HCT116 (cell line): Measurements from ENCODE around the gene TRPV2. TPM values are rescaled to one million over a fixed set of nuclear protein-coding genes. Genes with fewer than 3 reads are reported as not detected.
A peak's percentile ranks its signal among the peaks of the same experiment; 100 is the strongest.

ENCODE experiments used
- ATAC-seq: fragments of 200-7000 bp; cut with Tn5 transposase; 2 replicates; pipeline ENCODE4 v1.9.1; 2020; ENCODE audit warnings: mild to moderate bottlenecking, moderate library complexity
- BruUV-seq: library from RNA; stranded (reverse); fragments of 400-500 nt; replicated peaks from 2 replicates; lab custom pipeline; 2021; lab: Mats Ljungman, UMichigan
- CTCF ChIA-PET: fragments of 300-600 bp; sonication (Branson Sonifier 250); formaldehyde crosslinking; loops from one replicate; lab custom pipeline; 2021; ENCODE audit warnings: antibody characterized with exemption; lab: Charles Lee
- POLR2A ChIA-PET: fragments of 300-600, 350-600 bp; sonication (Branson Sonifier 250); formaldehyde crosslinking; loops from one replicate; lab custom pipeline; 2021; ENCODE audit warnings: antibody characterized with exemption; lab: Charles Lee
- RAD21 ChIA-PET, 2 experiments: fragments of 300-600 bp; sonication (Branson Sonifier 250); formaldehyde crosslinking; loops; one replicate each; lab custom pipeline; 2023; ENCODE audit warnings: low total read pairs in 2 of 2; ENCODE audit not compliant: uncharacterized antibody in 2 of 2, unreplicated experiment in 2 of 2, low non-redundant PET in 1 of 2; lab: Charles Lee
- DNase-seq: peaks from one replicate; pipeline ENCODE4 v3.0.0-alpha.2; 2010; ENCODE audit warnings: low read depth, low spot score
- H2AFZ ChIP-seq: fragments of 200-600 bp; shearing (Covaris generic), sonication (generic); 2 replicates; pipeline ENCODE4 v1.6.1; 2017; ENCODE audit warnings: low read depth, mixed run types, mixed read lengths, antibody characterized with exemption, low read length; ENCODE audit not compliant: poor library complexity, severe bottlenecking
- H3K27ac ChIP-seq: 2 replicates; pipeline ENCODE4 v1.5.1; 2012; ENCODE audit warnings: low read depth, low read length
- H3K27me3 ChIP-seq: fragments of 200-600 bp; sonication (generic); 2 replicates; pipeline ENCODE4 v1.6.1; 2016; ENCODE audit warnings: mixed run types, low read length, mixed read lengths; ENCODE audit not compliant: insufficient read depth
- H3K36me3 ChIP-seq, 2 experiments: fragments of 200-500 bp in 1 of 2; fragments of 200-600 bp in 1 of 2; sonication (Bioruptor generic) in 1 of 2; sonication (generic) in 1 of 2; 2 replicates each; pipeline versions ENCODE4 v1.5.1 to v1.6.1; 2014 to 2016; ENCODE audit warnings: low read length in 2 of 2, inconsistent platforms in 1 of 2, mixed read lengths in 1 of 2, mixed run types in 1 of 2; ENCODE audit not compliant: insufficient read depth in 2 of 2, control insufficient read depth in 1 of 2
- H3K4me1 ChIP-seq, 2 experiments: fragments of 200-600 bp in 1 of 2; sonication (generic) in 1 of 2; 2 replicates each; pipeline versions ENCODE4 v1.5.1 to v1.6.1; 2012 to 2017; ENCODE audit warnings: low read length in 2 of 2, inconsistent platforms in 1 of 2, mild to moderate bottlenecking in 1 of 2, mixed read lengths in 1 of 2, mixed run types in 1 of 2, moderate library complexity in 1 of 2; ENCODE audit not compliant: insufficient read depth in 2 of 2, control insufficient read depth in 1 of 2
- H3K4me2 ChIP-seq: fragments of 200-600 bp; sonication (generic); 2 replicates; pipeline ENCODE4 v1.6.1; 2017; ENCODE audit warnings: mixed run types, low read length, mixed read lengths
- H3K4me3 ChIP-seq, 2 experiments: fragments of 200-600 bp in 1 of 2; sonication (generic) in 1 of 2; replicated peaks in 1 of 2; 2 replicates each; pipeline ENCODE4 v1.5.1; 2011 to 2016; ENCODE audit warnings: low read length in 2 of 2, control low read depth in 1 of 2, low read depth in 1 of 2, mild to moderate bottlenecking in 1 of 2, mixed read lengths in 1 of 2, mixed run types in 1 of 2
- H3K79me2 ChIP-seq: fragments of 200-600 bp; sonication (generic); 2 replicates; pipeline ENCODE4 v1.6.1; 2017; ENCODE audit warnings: mild to moderate bottlenecking, mixed run types, low read length, moderate library complexity, mixed read lengths; ENCODE audit not compliant: insufficient read depth
- H3K9ac ChIP-seq: fragments of 200-600 bp; sonication (generic); 2 replicates; pipeline ENCODE4 v1.6.1; 2016; ENCODE audit warnings: low read length, mixed read lengths
- H3K9me2 ChIP-seq: fragments of 200-600 bp; sonication (generic), shearing (Covaris generic); 2 replicates; pipeline ENCODE4 v1.6.1; 2017; ENCODE audit warnings: mixed run types, mild to moderate bottlenecking, moderate library complexity; ENCODE audit not compliant: insufficient read depth
- H3K9me3 ChIP-seq, 2 experiments: fragments of 200-500 bp in 1 of 2; fragments of 200-600 bp in 1 of 2; sonication (Bioruptor generic) in 1 of 2; sonication (generic) in 1 of 2; 2 replicates each; pipeline ENCODE4 v1.6.1; 2014 to 2017; ENCODE audit warnings: low read length in 2 of 2, mixed read lengths in 2 of 2, inconsistent platforms in 1 of 2, low read depth in 1 of 2, mild to moderate bottlenecking in 1 of 2, mixed run types in 1 of 2, moderate library complexity in 1 of 2; ENCODE audit not compliant: control insufficient read depth in 1 of 2, insufficient read depth in 1 of 2
- H4K20me1 ChIP-seq: fragments of 200-600 bp; sonication (generic), shearing (Covaris generic); 2 replicates; pipeline ENCODE4 v1.6.1; 2017; ENCODE audit warnings: mixed run types, mild to moderate bottlenecking, moderate library complexity; ENCODE audit not compliant: insufficient read depth
- EGR1 ChIP-seq: IDR thresholded peaks from 2 replicates; pipeline ENCODE4 v1.6.1; 2012; ENCODE audit warnings: low read depth
- FOSL1 ChIP-seq: IDR thresholded peaks from 2 replicates; pipeline ENCODE4 v1.6.1; 2012; ENCODE audit warnings: low read depth
- JUND ChIP-seq: IDR thresholded peaks from 2 replicates; pipeline ENCODE4 v1.6.1; 2012
- MAX ChIP-seq: IDR thresholded peaks from 2 replicates; pipeline ENCODE4 v1.6.1; 2012
- RAD21 ChIP-seq: IDR thresholded peaks from 2 replicates; pipeline ENCODE4 v1.6.1; 2012; ENCODE audit warnings: low read depth, mild to moderate bottlenecking
- SP1 ChIP-seq: IDR thresholded peaks from 2 replicates; pipeline ENCODE4 v1.6.1; 2012; ENCODE audit warnings: low read depth
- SRF ChIP-seq: IDR thresholded peaks from 2 replicates; pipeline ENCODE4 v1.6.1; 2012; ENCODE audit warnings: low read depth
- ZNF274 ChIP-seq: fragments of 200-500 bp; sonication (Bioruptor generic); IDR thresholded peaks from 2 replicates; pipeline ENCODE4 v1.6.1; 2014; ENCODE audit warnings: mild to moderate bottlenecking, low read depth, low read length, inconsistent platforms
- intact Hi-C: fragments of 100-400 bp; cut with micrococcal nuclease; formaldehyde crosslinking; loops from 2 replicates; pipeline ENCODE4 v1.10.0; 2022
- total RNA-seq: library from RNA; stranded (reverse); gene quantifications from one replicate; pipeline ENCODE4 v1.2.1, GENCODE V29; 2021; ENCODE audit not compliant: unreplicated experiment
- TF ChIP-seq, protein P1 (sequence below): IDR thresholded peaks from 2 replicates; pipeline ENCODE4 v1.6.1; 2012; ENCODE audit warnings: low read depth

The TRPV2 gene
- total RNA-seq, 1 experiment from 2014 or later, result 2.7 TPM

- peaks cover 14 to 25% of the 10 kb centered on the region in 2 experiments for H3K4me1 ChIP-seq
- no peaks in the 10 kb centered on the region for H3K27me3 ChIP-seq
- no peaks in the 10 kb centered on the region for H3K9me3 ChIP-seq
- H3K4me3 ChIP-seq, result no peak overlapping the region
- ATAC-seq (no peak), DNase-seq (no peak)
- intact Hi-C loops, result no loop called here
- H3K27ac ChIP-seq, result no peak overlapping the region
- no peaks in the 10 kb centered on the region for H3K9me2 ChIP-seq
- no peaks in the 10 kb centered on the region for H3K36me3 ChIP-seq
- ChIA-PET CTCF (no interaction called here), RAD21 (no interaction called here), POLR2A (interaction anchor here (1.9 kb wide), 1 partner anchor 37 kb away, joined by 4 read pairs; no protein-coding TSS in a partner anchor)
- TF ChIP-seq, protein P1, sequence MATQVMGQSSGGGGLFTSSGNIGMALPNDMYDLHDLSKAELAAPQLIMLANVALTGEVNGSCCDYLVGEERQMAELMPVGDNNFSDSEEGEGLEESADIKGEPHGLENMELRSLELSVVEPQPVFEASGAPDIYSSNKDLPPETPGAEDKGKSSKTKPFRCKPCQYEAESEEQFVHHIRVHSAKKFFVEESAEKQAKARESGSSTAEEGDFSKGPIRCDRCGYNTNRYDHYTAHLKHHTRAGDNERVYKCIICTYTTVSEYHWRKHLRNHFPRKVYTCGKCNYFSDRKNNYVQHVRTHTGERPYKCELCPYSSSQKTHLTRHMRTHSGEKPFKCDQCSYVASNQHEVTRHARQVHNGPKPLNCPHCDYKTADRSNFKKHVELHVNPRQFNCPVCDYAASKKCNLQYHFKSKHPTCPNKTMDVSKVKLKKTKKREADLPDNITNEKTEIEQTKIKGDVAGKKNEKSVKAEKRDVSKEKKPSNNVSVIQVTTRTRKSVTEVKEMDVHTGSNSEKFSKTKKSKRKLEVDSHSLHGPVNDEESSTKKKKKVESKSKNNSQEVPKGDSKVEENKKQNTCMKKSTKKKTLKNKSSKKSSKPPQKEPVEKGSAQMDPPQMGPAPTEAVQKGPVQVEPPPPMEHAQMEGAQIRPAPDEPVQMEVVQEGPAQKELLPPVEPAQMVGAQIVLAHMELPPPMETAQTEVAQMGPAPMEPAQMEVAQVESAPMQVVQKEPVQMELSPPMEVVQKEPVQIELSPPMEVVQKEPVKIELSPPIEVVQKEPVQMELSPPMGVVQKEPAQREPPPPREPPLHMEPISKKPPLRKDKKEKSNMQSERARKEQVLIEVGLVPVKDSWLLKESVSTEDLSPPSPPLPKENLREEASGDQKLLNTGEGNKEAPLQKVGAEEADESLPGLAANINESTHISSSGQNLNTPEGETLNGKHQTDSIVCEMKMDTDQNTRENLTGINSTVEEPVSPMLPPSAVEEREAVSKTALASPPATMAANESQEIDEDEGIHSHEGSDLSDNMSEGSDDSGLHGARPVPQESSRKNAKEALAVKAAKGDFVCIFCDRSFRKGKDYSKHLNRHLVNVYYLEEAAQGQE, result no peak
- no peak for TF ChIP-seq RAD21
- TF ChIP-seq SP1, result no peak
- TF ChIP-seq SRF, result no peak
- H4K20me1 ChIP-seq, result no peaks in the 10 kb centered on the region
- H2AFZ ChIP-seq, result no peak overlapping the region
- H3K4me2 ChIP-seq, result no peak overlapping the region
- H3K9ac ChIP-seq, result no peak overlapping the region
- no peaks in the 10 kb centered on the region for H3K79me2 ChIP-seq
- no TSS peak for BruUV-seq
Observed at GRCh38 chr17:16475179-16475704, 59.9 kb downstream of the TRPV2 start.

DNA sequence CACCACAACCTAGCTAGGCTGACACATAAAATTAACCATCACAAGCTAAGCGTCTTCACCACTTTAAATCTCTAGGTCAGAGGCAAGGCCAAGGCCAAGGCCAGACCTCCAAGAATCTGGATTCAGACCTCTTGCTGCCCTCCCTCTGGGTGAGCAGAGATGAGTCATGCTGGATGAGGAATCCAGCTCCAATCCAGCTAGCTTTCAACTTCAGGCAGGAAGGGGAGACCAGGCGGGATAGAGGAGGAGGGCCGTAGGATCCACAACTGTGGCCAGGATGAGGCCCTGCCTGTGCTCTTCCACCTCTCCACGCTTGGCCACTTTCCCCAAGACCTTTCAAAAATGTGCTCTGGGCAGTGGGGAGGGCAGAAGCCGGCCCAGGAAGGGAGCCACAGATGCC lies 61.9 kb downstream of the TRPV2 start:
- peaks cover 14 to 25% of the 10 kb centered on the region in 2 experiments for H3K4me1 ChIP-seq

More for the DNA sequence above, 61.9 kb downstream of the TRPV2 start:
- peak; percentile 94 for ATAC-seq
- no peaks in the 10 kb centered on the region for H3K9me2 ChIP-seq
- no TSS peak for BruUV-seq
- peak overlapping the region; percentile 43 for H3K9ac ChIP-seq
- no peaks in the 10 kb centered on the region for H3K36me3 ChIP-seq
- H3K27me3 ChIP-seq, result no peaks in the 10 kb centered on the region
- peak overlapping the region; percentile 80 for H3K4me2 ChIP-seq
- CTCF ChIA-PET, result interaction anchor here (0.7 to 1.0 kb wide), 2 partner anchors 15 to 44 kb away, joined by 3 read pairs; partner anchors contain the start of gene LRRC75A
- RAD21 ChIA-PET, result no interaction called here
- peak; percentile 29 for DNase-seq
- no peaks in the 10 kb centered on the region for H3K79me2 ChIP-seq
- no peaks in the 10 kb centered on the region for H3K9me3 ChIP-seq
- POLR2A ChIA-PET, result interaction anchor here (1.5 kb wide), 1 partner anchor 39 kb away, joined by 4 read pairs; no protein-coding TSS in a partner anchor
- intact Hi-C loops, result no loop called here
- no peak overlapping the region for H2AFZ ChIP-seq
- H4K20me1 ChIP-seq, result no peaks in the 10 kb centered on the region
- peak overlapping the region in 1 of 2 experiments; percentile 42; a peak in 2 of 4 replicates for H3K4me3 ChIP-seq
- TF ChIP-seq ZNF274, result no peak
- TF ChIP-seq EGR1, result no peak
- TF ChIP-seq SP1, result no peak
- TF ChIP-seq FOSL1, result peak; percentile 67
- peak; percentile 72 for TF ChIP-seq JUND
- TF ChIP-seq RAD21, result no peak
- no peak for TF ChIP-seq MAX
- H3K27ac ChIP-seq, result peak overlapping the region; percentile 60
